ENCODE results near the gene NPAS4. TPM values are rescaled to one million over a fixed set of nuclear protein-coding genes. Genes with fewer than 3 reads are reported as not detected.

NPAS4 gene
- polyA plus RNA-seq, 1 donor (not counting 4 experiments of a cell fraction or from before 2014, with no cell fraction given): not detected

- DNase-seq (ENCODE audit: low read depth, low spot score) (no peak), FAIRE-seq (no peak)
- H2AFZ ChIP-seq (ENCODE audit: control insufficient read depth, low read length): no peak overlapping the region
- no peaks in the 10 kb centered on the region for H3K9me1 ChIP-seq (ENCODE audit: control insufficient read depth, extremely low read depth, insufficient read depth, low read length)
- H3K9ac ChIP-seq (ENCODE audit: control insufficient read depth, extremely low read depth, insufficient read depth, low read length): no peak overlapping the region
- H3K27me3 ChIP-seq (ENCODE audit: control insufficient read depth, extremely low read depth, insufficient read depth, low read length): no peaks in the 10 kb centered on the region
- no peaks in the 10 kb centered on the region for H3K4me1 ChIP-seq (ENCODE audit: control insufficient read depth, extremely low read depth, insufficient read depth, low read length)
- H3K4me3 ChIP-seq (ENCODE audit: control insufficient read depth in 2 of 3, extremely low read depth in 1 of 3, insufficient read depth in 2 of 3, low read depth in 1 of 3, low read length in 3 of 3): no peak overlapping the region
- no peak overlapping the region for H3K27ac ChIP-seq (ENCODE audit: control insufficient read depth, insufficient read depth, low read length)
- H4K20me1 ChIP-seq (ENCODE audit: control insufficient read depth, extremely low read depth, insufficient read depth, low read length): no peaks in the 10 kb centered on the region
- no peaks in the 10 kb centered on the region for H3K79me2 ChIP-seq (ENCODE audit: control insufficient read depth, insufficient read depth, low read length)
- dilution Hi-C loops (cut with MboI; ENCODE audit: extremely low pct_ligation_motif_present, low sequenced_read_pairs): no loop called here
- H3K4me2 ChIP-seq (ENCODE audit: control insufficient read depth, extremely low read depth, insufficient read depth, low read depth, low read length): no peak overlapping the region
- TF ChIP-seq EZH2 (IDR thresholded peaks at IDR 0.05; ENCODE audit: low read length) (no peak), CTCF (optimal IDR thresholded peaks at IDR 0.05 in 1 of 3, IDR thresholded peaks at IDR 0.05 in 1 of 3, conservative IDR thresholded peaks at IDR 0.05 in 1 of 3; ENCODE audit: extremely low read depth in 1 of 3, insufficient read depth in 2 of 3, low read length in 3 of 3) (no peak)
- no peaks in the 10 kb centered on the region for H3K36me3 ChIP-seq (ENCODE audit: control insufficient read depth in 2 of 2, extremely low read depth in 1 of 2, insufficient read depth in 2 of 2, low read length in 2 of 2)
- H3K9me3 ChIP-seq (ENCODE audit: control insufficient read depth, low read depth, low read length): no peaks in the 10 kb centered on the region
Observed at GRCh38 chr11:66443602-66444001, 22.8 kb downstream of the NPAS4 start.

GRCh38 chr11:66447012-66447411, 26.2 kb downstream of the NPAS4 start:
- H3K4me3 ChIP-seq (ENCODE audit: control insufficient read depth in 2 of 3, extremely low read depth in 1 of 3, insufficient read depth in 2 of 3, low read depth in 1 of 3, low read length in 3 of 3): no peak overlapping the region
- H3K27me3 ChIP-seq (ENCODE audit: control insufficient read depth, extremely low read depth, insufficient read depth, low read length): peaks cover 4% of the 10 kb centered on the region
- no peak overlapping the region for H3K4me2 ChIP-seq (ENCODE audit: control insufficient read depth, extremely low read depth, insufficient read depth, low read depth, low read length)
- no peak overlapping the region for H3K9ac ChIP-seq (ENCODE audit: control insufficient read depth, extremely low read depth, insufficient read depth, low read length)
- DNase-seq (ENCODE audit: low read depth, low spot score) (no peak), FAIRE-seq (no peak)
- no peaks in the 10 kb centered on the region for H3K79me2 ChIP-seq (ENCODE audit: control insufficient read depth, insufficient read depth, low read length)
- H2AFZ ChIP-seq (ENCODE audit: control insufficient read depth, low read length): no peak overlapping the region
- H4K20me1 ChIP-seq (ENCODE audit: control insufficient read depth, extremely low read depth, insufficient read depth, low read length): no peaks in the 10 kb centered on the region
- dilution Hi-C loops (cut with MboI; ENCODE audit: extremely low pct_ligation_motif_present, low sequenced_read_pairs): no loop called here
- TF ChIP-seq EZH2 (IDR thresholded peaks at IDR 0.05; ENCODE audit: low read length): no peak
- TF ChIP-seq CTCF (optimal IDR thresholded peaks at IDR 0.05 in 1 of 3, IDR thresholded peaks at IDR 0.05 in 1 of 3, conservative IDR thresholded peaks at IDR 0.05 in 1 of 3; ENCODE audit: extremely low read depth in 1 of 3, insufficient read depth in 2 of 3, low read length in 3 of 3): no peak
- no peaks in the 10 kb centered on the region for H3K4me1 ChIP-seq (ENCODE audit: control insufficient read depth, extremely low read depth, insufficient read depth, low read length)
- no peaks in the 10 kb centered on the region for H3K9me1 ChIP-seq (ENCODE audit: control insufficient read depth, extremely low read depth, insufficient read depth, low read length)
- no peaks in the 10 kb centered on the region for H3K36me3 ChIP-seq (ENCODE audit: control insufficient read depth in 2 of 2, extremely low read depth in 1 of 2, insufficient read depth in 2 of 2, low read length in 2 of 2)
- no peaks in the 10 kb centered on the region for H3K9me3 ChIP-seq (ENCODE audit: control insufficient read depth, low read depth, low read length)
- H3K27ac ChIP-seq (ENCODE audit: control insufficient read depth, insufficient read depth, low read length): no peak overlapping the region
